ENCODE measurements around the gene DSN1.

DSN1 gene

DNA sequence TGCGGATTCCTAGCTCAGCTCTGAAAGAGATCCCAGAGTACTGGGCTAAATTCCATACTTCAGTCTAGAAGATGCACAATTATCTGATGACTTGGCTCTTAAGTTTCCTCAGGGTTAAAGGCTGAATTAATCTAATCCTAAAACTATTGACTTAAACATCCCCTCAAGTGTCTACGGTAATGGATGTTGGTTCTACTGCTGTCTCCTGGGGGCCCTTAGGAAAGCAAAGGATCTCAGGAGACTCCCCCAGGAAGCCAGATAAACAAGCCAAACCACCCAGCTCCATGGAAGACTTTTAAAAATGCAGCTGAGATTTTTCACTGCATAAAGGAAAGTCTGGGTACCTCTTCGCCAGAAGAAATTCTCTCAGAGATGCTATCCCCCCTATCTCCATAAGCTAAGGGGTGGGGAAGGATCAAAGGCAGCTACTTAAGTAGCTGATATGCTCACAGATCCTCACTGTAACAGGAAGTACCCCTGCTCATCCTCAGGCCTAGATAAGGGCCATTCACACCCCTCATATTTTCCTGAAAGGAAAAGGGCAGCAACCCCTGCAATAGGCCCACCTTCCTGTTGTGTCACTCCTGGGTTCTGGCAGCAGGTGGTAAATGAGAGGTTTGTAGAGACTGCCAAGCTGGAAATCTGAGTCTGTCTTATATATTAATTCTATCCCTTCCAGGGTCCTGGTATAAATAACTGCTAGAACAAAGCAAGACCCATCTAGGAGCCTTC, 36.9 kb downstream of the DSN1 start:
- no peak for DNase-seq (ENCODE audit: low read depth in 2 of 2)
- TF ChIP-seq CTCF (IDR thresholded peaks at IDR 0.05; ENCODE audit: low read depth, low read length) = no peak
- H3K4me3 ChIP-seq (replicated peaks in 1 of 2; ENCODE audit: low read depth in 2 of 2, low read length in 2 of 2) = no peak overlapping the region

DNA sequence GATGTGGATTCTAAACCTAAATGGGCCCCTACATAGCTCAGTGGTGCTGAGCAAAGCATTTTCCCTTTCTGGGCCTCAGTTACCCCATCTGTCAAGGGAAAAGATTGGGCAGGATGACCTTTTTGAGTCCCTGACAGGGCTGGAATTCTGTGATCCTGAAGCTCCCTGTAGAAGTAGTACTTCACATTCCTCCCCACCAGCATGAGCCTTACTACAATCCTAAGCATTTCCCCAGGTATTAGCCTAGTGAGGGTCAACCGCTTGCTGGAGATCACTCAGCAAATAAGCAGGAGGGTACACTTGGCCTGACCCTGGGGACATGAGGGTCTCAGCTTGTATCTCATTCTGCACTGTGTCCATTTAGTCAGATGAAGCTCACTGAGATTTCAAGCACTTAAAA, 41.1 kb downstream of the DSN1 start:
- no peak for DNase-seq (ENCODE audit: low read depth in 2 of 2)
- no peak for TF ChIP-seq CTCF (IDR thresholded peaks at IDR 0.05; ENCODE audit: low read depth, low read length)
- H3K4me3 ChIP-seq (replicated peaks in 1 of 2; ENCODE audit: low read depth in 2 of 2, low read length in 2 of 2) = no peak overlapping the region

GRCh38 chr20:36728986-36729385, 44.6 kb downstream of the DSN1 start:
- DNase-seq (ENCODE audit: low read depth in 2 of 2) = peak; percentile 8 to 26
- no peak for TF ChIP-seq CTCF (IDR thresholded peaks at IDR 0.05; ENCODE audit: low read depth, low read length)
- no peak overlapping the region for H3K4me3 ChIP-seq (replicated peaks in 1 of 2; ENCODE audit: low read depth in 2 of 2, low read length in 2 of 2)

DNA sequence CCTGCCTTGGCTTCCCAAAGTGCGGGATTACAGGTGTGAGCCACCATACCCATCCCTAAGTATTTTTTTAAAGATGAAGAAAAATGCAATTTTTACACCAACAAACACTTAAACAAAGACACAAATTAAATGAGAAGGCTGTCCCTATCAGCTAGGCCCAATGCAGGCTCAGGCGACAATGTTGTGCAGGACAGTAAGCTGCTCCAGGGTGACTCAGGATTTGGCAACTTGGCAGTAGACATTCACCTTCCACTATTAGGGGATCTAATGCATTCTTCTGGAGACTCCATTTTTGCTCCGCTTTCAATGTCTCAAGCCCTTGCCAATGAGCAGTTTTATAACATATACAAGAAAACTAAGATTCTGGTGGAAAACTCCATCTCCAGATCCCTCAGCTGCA, 47.4 kb downstream of the DSN1 start:
- no peak overlapping the region for H3K4me3 ChIP-seq (replicated peaks in 1 of 2; ENCODE audit: low read depth in 2 of 2, low read length in 2 of 2)
- DNase-seq (ENCODE audit: low read depth in 2 of 2) = no peak
- TF ChIP-seq CTCF (IDR thresholded peaks at IDR 0.05; ENCODE audit: low read depth, low read length) = no peak

DNA sequence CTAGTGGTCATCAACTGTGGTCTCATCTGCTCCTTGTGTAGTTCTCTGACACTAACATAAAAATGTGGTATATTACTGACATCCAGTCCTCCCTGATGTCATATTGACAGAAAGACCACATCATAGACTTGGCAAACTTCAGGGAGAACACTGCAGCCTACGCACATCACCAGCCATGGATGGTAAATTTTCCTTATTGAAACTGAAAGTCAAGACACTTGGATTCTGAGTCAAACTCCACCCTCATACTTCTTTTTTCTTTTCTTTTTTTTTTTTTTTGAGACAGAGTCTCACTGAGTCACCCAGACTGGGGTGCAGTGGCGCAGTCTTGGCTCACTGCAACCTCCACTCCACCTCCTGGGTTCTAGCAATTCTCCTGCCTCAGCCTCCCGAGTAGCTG, 53.1 kb downstream of the DSN1 start:
- no peak for TF ChIP-seq CTCF (IDR thresholded peaks at IDR 0.05; ENCODE audit: low read depth, low read length)
- no peak overlapping the region for H3K4me3 ChIP-seq (replicated peaks in 1 of 2; ENCODE audit: low read depth in 2 of 2, low read length in 2 of 2)
- DNase-seq (ENCODE audit: low read depth in 2 of 2) = peak in 1 of 2 donors; percentile 17

- no peak overlapping the region for H3K4me3 ChIP-seq (replicated peaks in 1 of 2; ENCODE audit: low read depth in 2 of 2, low read length in 2 of 2)
- peak; percentile 36 for TF ChIP-seq CTCF (IDR thresholded peaks at IDR 0.05; ENCODE audit: low read depth, low read length)
- peak; percentile 10 to 35 for DNase-seq (ENCODE audit: low read depth in 2 of 2)
Observed at GRCh38 chr20:36717657-36718056, 55.9 kb downstream of the DSN1 start.

DNA sequence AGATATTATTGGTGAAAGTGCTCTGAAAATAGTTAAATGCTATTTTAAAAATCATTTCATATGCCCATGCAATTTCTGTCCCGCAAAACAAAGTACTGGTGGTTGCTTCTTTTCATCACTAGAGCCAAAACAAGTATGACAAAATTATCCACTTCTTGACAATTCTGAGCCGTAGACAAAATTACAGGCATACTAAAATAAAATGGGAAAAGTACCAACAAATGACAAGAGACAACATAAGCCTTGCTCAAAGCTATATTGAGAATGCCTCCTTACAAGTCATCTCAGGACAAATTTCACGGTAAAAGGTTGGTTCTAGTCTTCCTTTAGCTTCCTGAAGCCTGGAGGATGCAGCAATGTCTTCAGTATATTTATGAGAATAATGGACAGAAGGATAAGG, 56.5 kb downstream of the DSN1 start:
- H3K4me3 ChIP-seq (replicated peaks in 1 of 2; ENCODE audit: low read depth in 2 of 2, low read length in 2 of 2) = no peak overlapping the region
- no peak for DNase-seq (ENCODE audit: low read depth in 2 of 2)
- no peak for TF ChIP-seq CTCF (IDR thresholded peaks at IDR 0.05; ENCODE audit: low read depth, low read length)
